H1 (cell line): Measurements from ENCODE around the gene HDAC9. TPM values are rescaled to one million over a fixed set of nuclear protein-coding genes. Genes with fewer than 3 reads are reported as not detected.

Experiments used
- CTCF ChIA-PET: fragments of 300-600 bp; sonication (Branson Sonifier 250); formaldehyde crosslinking; loops from one replicate; lab custom pipeline; 2021; ENCODE audit not compliant: partially characterized antibody; lab: Charles Lee
- POLR2A ChIA-PET: fragments of 300-600 bp; sonication (Branson Sonifier 250); formaldehyde crosslinking; loops from one replicate; lab custom pipeline; 2021; ENCODE audit warnings: inconsistent platforms; ENCODE audit not compliant: partially characterized antibody; lab: Charles Lee
- DNase-seq, 2 experiments: peaks; one replicate each; pipeline versions ENCODE4 v3.0.0 to v3.0.0-alpha.2; 2010 to 2022; ENCODE audit warnings: low spot score in 2 of 2, low read depth in 1 of 2, mixed read lengths in 1 of 2
- FAIRE-seq: peaks from 2 replicates; lab custom pipeline; 2011; peaks lifted over from hg19 to GRCh38; lab: Jason Lieb, UNC
- H2AFZ ChIP-seq: 2 replicates; pipeline ENCODE4 v1.8.1; 2012; ENCODE audit warnings: low read length, inconsistent platforms
- H2AK5ac ChIP-seq: 2 replicates; pipeline ENCODE4 v1.6.1; 2013; ENCODE audit warnings: low read depth, low read length
- H2BK120ac ChIP-seq: replicated peaks from 2 replicates; pipeline ENCODE3; 2013; ENCODE audit warnings: low read depth, low read length, inconsistent platforms
- H2BK12ac ChIP-seq: 2 replicates; pipeline ENCODE4 v1.6.1; 2013; ENCODE audit warnings: low read depth, low read length
- H2BK15ac ChIP-seq: 2 replicates; pipeline ENCODE4 v1.6.1; 2013; ENCODE audit warnings: low read length
- H2BK20ac ChIP-seq: 2 replicates; pipeline ENCODE4 v1.6.1; 2013; ENCODE audit warnings: low read length
- H2BK5ac ChIP-seq: 2 replicates; pipeline ENCODE4 v1.6.1; 2013; ENCODE audit warnings: low read depth, low read length
- H3K14ac ChIP-seq: 2 replicates; pipeline ENCODE4 v1.6.1; 2013; ENCODE audit warnings: inconsistent platforms; ENCODE audit not compliant: insufficient read length
- H3K18ac ChIP-seq: 2 replicates; pipeline ENCODE4 v1.6.1; 2013; ENCODE audit warnings: low read length; ENCODE audit errors: extremely low read depth
- H3K23ac ChIP-seq: 2 replicates; pipeline ENCODE4 v1.6.1; 2013; ENCODE audit warnings: inconsistent platforms; ENCODE audit not compliant: insufficient read length
- H3K23me2 ChIP-seq: 2 replicates; pipeline ENCODE4 v1.6.1; 2013; ENCODE audit warnings: low read depth, low read length
- H3K27ac ChIP-seq: 2 replicates; pipeline ENCODE4 v1.6.1; 2011; ENCODE audit warnings: low read depth, low read length, inconsistent platforms
- H3K27me3 ChIP-seq, 4 experiments: replicated peaks in 1 of 4; 1 replicate in 1 of 4; 2 replicates in 3 of 4; pipeline versions ENCODE4 v1.6.1 to v1.8.1; 2011 to 2013; ENCODE audit warnings: low read length in 3 of 4, mild to moderate bottlenecking in 3 of 4, inconsistent platforms in 2 of 4, mixed read lengths in 2 of 4, moderate library complexity in 1 of 4; ENCODE audit not compliant: control insufficient read depth in 3 of 4, insufficient read depth in 3 of 4; ENCODE audit errors: extremely low read depth in 1 of 4
- H3K36me3 ChIP-seq, 4 experiments: 2 replicates each; pipeline versions ENCODE4 v1.6.1 to v1.8.1; 2011 to 2013; ENCODE audit warnings: mild to moderate bottlenecking in 4 of 4, low read length in 3 of 4, moderate library complexity in 2 of 4, control low read depth in 1 of 4, inconsistent platforms in 1 of 4; ENCODE audit not compliant: insufficient read depth in 4 of 4, control insufficient read depth in 2 of 4
- H3K4ac ChIP-seq: replicated peaks from 2 replicates; pipeline ENCODE3; 2013; ENCODE audit warnings: low read length, low read depth, mixed read lengths, inconsistent platforms; ENCODE audit not compliant: insufficient read length
- H3K4me1 ChIP-seq, 4 experiments: replicated peaks in 1 of 4; 1 replicate in 1 of 4; 2 replicates in 3 of 4; pipeline versions ENCODE4 v1.6.1 to v1.8.1; 2011 to 2013; ENCODE audit warnings: low read length in 3 of 4, inconsistent platforms in 2 of 4, mixed read lengths in 1 of 4; ENCODE audit not compliant: insufficient read depth in 4 of 4, control insufficient read depth in 3 of 4
- H3K4me2 ChIP-seq, 2 experiments: 2 replicates each; pipeline versions ENCODE4 v1.6.1 to v1.8.1; 2011 to 2013; ENCODE audit warnings: low read depth in 2 of 2, low read length in 2 of 2, control low read depth in 1 of 2, inconsistent platforms in 1 of 2, mild to moderate bottlenecking in 1 of 2; ENCODE audit not compliant: insufficient read depth in 1 of 2
- H3K4me3 ChIP-seq, 4 experiments: fragments of 200-600, 300-600 bp in 1 of 4; sonication (generic), shearing (Covaris generic), sonication (Bioruptor Twin) in 1 of 4; 2 replicates each; pipeline versions ENCODE4 v1.5.1 to v1.8.1; 2011 to 2016; ENCODE audit warnings: low read length in 4 of 4, low read depth in 3 of 4, control low read depth in 2 of 4, inconsistent platforms in 2 of 4, mild to moderate bottlenecking in 2 of 4, mixed read lengths in 1 of 4, moderate library complexity in 1 of 4; ENCODE audit not compliant: insufficient read depth in 2 of 4; ENCODE audit errors: extremely low read depth in 1 of 4
- H3K56ac ChIP-seq: replicated peaks from 2 replicates; pipeline ENCODE3; 2013; ENCODE audit warnings: low read depth, mild to moderate bottlenecking, mixed read lengths, low read length, inconsistent platforms; ENCODE audit not compliant: insufficient read length
- H3K79me1 ChIP-seq: 2 replicates; pipeline ENCODE4 v1.6.1; 2013; ENCODE audit warnings: low read depth, low read length, control low read depth
- H3K79me2 ChIP-seq, 2 experiments: 2 replicates each; pipeline versions ENCODE4 v1.6.1 to v1.8.1; 2012 to 2013; ENCODE audit warnings: low read length in 2 of 2, mild to moderate bottlenecking in 2 of 2, inconsistent platforms in 1 of 2; ENCODE audit not compliant: insufficient read depth in 2 of 2, control insufficient read depth in 1 of 2
- H3K9ac ChIP-seq, 4 experiments: replicated peaks in 1 of 4; 1 replicate in 1 of 4; 2 replicates in 3 of 4; pipeline versions ENCODE4 v1.6.1 to v1.8.1; 2011 to 2013; ENCODE audit warnings: low read depth in 3 of 4, low read length in 3 of 4, control low read depth in 2 of 4, mild to moderate bottlenecking in 2 of 4, moderate library complexity in 2 of 4, inconsistent platforms in 1 of 4; ENCODE audit errors: extremely low read depth in 1 of 4
- H3K9me3 ChIP-seq, 2 experiments: 2 replicates each; pipeline versions ENCODE4 v1.6.1 to v1.8.1; 2012 to 2013; ENCODE audit warnings: mild to moderate bottlenecking in 2 of 2, moderate library complexity in 2 of 2, control low read depth in 1 of 2, inconsistent platforms in 1 of 2, low read depth in 1 of 2, low read length in 1 of 2, mixed read lengths in 1 of 2; ENCODE audit not compliant: insufficient read depth in 2 of 2
- H4K20me1 ChIP-seq, 2 experiments: replicated peaks in 1 of 2; 2 replicates each; pipeline versions ENCODE3 to v1.8.1; 2011 to 2013; ENCODE audit warnings: inconsistent platforms in 2 of 2, low read length in 2 of 2, mild to moderate bottlenecking in 1 of 2; ENCODE audit not compliant: insufficient read depth in 2 of 2, control insufficient read depth in 1 of 2
- H4K5ac ChIP-seq: 2 replicates; pipeline ENCODE4 v1.6.1; 2013; ENCODE audit warnings: low read length, low read depth, mixed read lengths, inconsistent platforms; ENCODE audit not compliant: insufficient read length
- H4K8ac ChIP-seq: 2 replicates; pipeline ENCODE4 v1.8.0; 2013; ENCODE audit warnings: mild to moderate bottlenecking, moderate library complexity, low read length, inconsistent platforms; ENCODE audit not compliant: insufficient read depth; ENCODE audit errors: extremely low read depth
- H4K91ac ChIP-seq: replicated peaks from 2 replicates; pipeline ENCODE3; 2013; ENCODE audit warnings: low read length, mixed read lengths, inconsistent platforms; ENCODE audit not compliant: insufficient read length
- FOSL1 ChIP-seq: IDR thresholded peaks from 2 replicates; pipeline ENCODE4 v1.6.1; 2011; ENCODE audit warnings: mild to moderate bottlenecking, low read depth, low read length, moderate library complexity; ENCODE audit not compliant: insufficient read depth
- JUND ChIP-seq: IDR thresholded peaks from 2 replicates; pipeline ENCODE4 v1.6.1; 2011; ENCODE audit warnings: mild to moderate bottlenecking, improper control_type of control experiment, low read length
- SIX5 ChIP-seq: IDR thresholded peaks from 2 replicates; pipeline ENCODE4 v1.6.1; 2011; ENCODE audit warnings: mild to moderate bottlenecking, low read depth, low read length
- WGBS, 2 experiments: shearing (Covaris generic) in 1 of 2; methylation state at CpG; one replicate each; pipeline versions ENCODE4 v1.1.6 to v1.1.7; 2013 to 2015; ENCODE audit warnings: low lambda C conversion rate in 2 of 2, mixed read lengths in 2 of 2, inconsistent platforms in 1 of 2, low coverage in 1 of 2, missing lambda C conversion rate in 1 of 2; ENCODE audit not compliant: insufficient replicate concordance in 2 of 2, insufficient coverage in 1 of 2, insufficient read length in 1 of 2; ENCODE audit errors: extremely low coverage in 1 of 2, missing lambda C conversion rate in 1 of 2; 5-methylcytosine and 5-hydroxymethylcytosine counted together
- polyA plus RNA-seq, 7 experiments: library from polyadenylated mRNA; depleted of rRNA in 3 of 7; stranded (reverse) in 5 of 7; unstranded in 2 of 7; fragments of >200 nt in 5 of 7; fragments of 200-250 nt in 2 of 7; gene quantifications; 1 replicate in 5 of 7; 2 replicates in 1 of 7; 4 replicates in 1 of 7; pipeline versions ENCODE4 v1.2.1 to v1.2.3, GENCODE V29; 2011 to 2013; ENCODE audit warnings: missing spikeins in 2 of 7, mixed read lengths in 2 of 7
- total RNA-seq: library from RNA; stranded (reverse); fragmentation: NEBNext Ultra II Directional; extraction: Animal tissue kit (Norgen Biotek cat#: 25700); gene quantifications from 2 replicates; pipeline ENCODE4 v1.2.1, GENCODE V29; 2021

HDAC9 gene
- total and polyA plus RNA-seq, 2 of the 8 experiments (the other 6 are each of a cell fraction or from before 2014, with no cell fraction given): 9.5 to 13.1 TPM

DNA sequence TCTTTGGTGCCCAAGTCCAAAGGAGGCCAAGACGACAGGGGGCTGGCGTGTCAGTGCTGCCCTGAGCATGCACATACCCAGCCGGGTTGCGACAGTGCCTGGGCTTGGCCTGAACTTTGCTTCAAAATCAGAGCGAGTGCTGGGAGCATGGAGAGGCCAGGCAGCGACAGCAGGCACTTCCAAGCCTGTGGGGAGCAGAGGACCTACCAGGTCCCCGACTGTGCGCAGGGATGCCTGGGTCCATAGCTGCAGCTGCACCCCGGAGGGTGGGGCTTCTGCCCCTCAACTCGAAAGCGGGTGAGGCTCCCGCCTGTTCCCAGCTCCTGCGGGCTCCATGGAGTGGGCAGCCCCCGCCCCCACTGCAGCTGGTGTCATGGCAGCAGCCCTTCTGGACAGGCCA is 79.1 kb downstream of the HDAC9 start:
- Histone ChIP-seq H3K14ac (no peak overlapping the region), H4K5ac (no peak overlapping the region), H3K4me1 (0 out of 7 replicates have a peak, but pooled peaks cover 0 to 3% (median 0%) of the 10 kb centered on the region in 4 experiments), H3K4me3 (no peak overlapping the region), H3K18ac (no peak overlapping the region), H4K20me1 (no peaks in the 10 kb centered on the region), H2AK5ac (no peak overlapping the region), H3K79me2 (no peaks in the 10 kb centered on the region), H2BK15ac (no peak overlapping the region), H4K91ac (no peak overlapping the region), H3K56ac (no peak overlapping the region), H2BK20ac (no peak overlapping the region), H2BK5ac (0 out of 2 replicates have a peak overlapping the region, but pooled peaks have one; percentile 38), H2AFZ (no peak overlapping the region), H3K27me3 (no peaks in the 10 kb centered on the region), H3K27ac (no peak overlapping the region), H3K9me3 (no peaks in the 10 kb centered on the region), H3K23me2 (no peaks in the 10 kb centered on the region; the same call in 1 of the 2 replicates), H3K4me2 (no peak overlapping the region), H3K79me1 (no peaks in the 10 kb centered on the region), H3K23ac (no peak overlapping the region), H2BK120ac (no peak overlapping the region), H3K36me3 (no peaks in the 10 kb centered on the region), H3K9ac (no peak overlapping the region), H4K8ac (no peak overlapping the region), H3K4ac (no peak overlapping the region), H2BK12ac (no peak overlapping the region)
- TF ChIP-seq SIX5 (no peak), JUND (no peak), FOSL1 (no peak)
- DNase-seq: no peak
- 93% methylated on average over 14 of the region's 14 CpGs; no CpG with 5 or more reads in 1 of the 2 experiments for WGBS, 2 experiments
- POLR2A ChIA-PET: interaction anchor here (1.3 kb wide), 1 partner anchor 79 kb away, joined by 3 read pairs; no protein-coding TSS in a partner anchor
- CTCF ChIA-PET: interaction anchor here (0.6 to 11.6 kb wide), 7 partner anchors 17 to 1724 kb away, joined by 3 to 131 read pairs (median 3); no protein-coding TSS in a partner anchor
- no peak for FAIRE-seq
